A549 (cell line): Measurements from ENCODE around the gene ROPN1L.
A peak's percentile ranks its signal among the peaks of the same experiment; 100 is the strongest.

ENCODE experiments used
- CTCF ChIP-seq: fragments of >200 bp; sonication (Bioruptor Twin); formaldehyde crosslinking; IDR thresholded peaks from 3 replicates; pipeline ENCODE4 v1.5.1; 2016
- E2F6 ChIP-seq: IDR thresholded peaks from 2 replicates; pipeline ENCODE4 v1.6.1; 2012; ENCODE audit warnings: low read depth, borderline replicate concordance
- ELK1 ChIP-seq: fragments of 150-350 bp; IDR thresholded peaks from 2 replicates; pipeline ENCODE4 v1.6.1; 2014; ENCODE audit warnings: low read depth, mild to moderate bottlenecking, low read length
- MAX ChIP-seq: IDR thresholded peaks from 2 replicates; pipeline ENCODE4 v1.6.1; 2012
- NFE2L2 ChIP-seq: fragments of 150-350 bp; conservative IDR thresholded peaks from 2 replicates; pipeline ENCODE4 v1.6.1; 2014; ENCODE audit warnings: low read length
- POLR2A ChIP-seq: IDR thresholded peaks from 2 replicates; pipeline ENCODE4 v1.6.1; 2012; ENCODE audit warnings: mild to moderate bottlenecking, low read length
- POLR2AphosphoS2 ChIP-seq: conservative IDR thresholded peaks from 2 replicates; pipeline ENCODE4 v1.6.1; 2012; ENCODE audit warnings: low read length, improper control_type of control experiment, inconsistent platforms
- RAD21 ChIP-seq, 2 experiments: fragments of >200 bp in 1 of 2; sonication (Bioruptor Twin) in 1 of 2; formaldehyde crosslinking in 1 of 2; IDR thresholded peaks in 1 of 2; conservative IDR thresholded peaks in 1 of 2; 2 replicates in 1 of 2; 3 replicates in 1 of 2; pipeline ENCODE4 v1.6.1; 2012 to 2018; ENCODE audit warnings: inconsistent platforms in 1 of 2
- RCOR1 ChIP-seq: fragments of 150-350 bp; IDR thresholded peaks from 2 replicates; pipeline ENCODE4 v1.6.1; 2014; ENCODE audit warnings: antibody characterized with exemption, low read length, low read depth
- RFX5 ChIP-seq: fragments of 450-650 bp; IDR thresholded peaks from 2 replicates; pipeline ENCODE4 v1.7.1; 2014; ENCODE audit warnings: antibody characterized with exemption, mild to moderate bottlenecking, moderate library complexity

GRCh38 chr5:10479154-10479721, 37.6 kb downstream of the ROPN1L start:
- TF ChIP-seq POLR2A (no peak), NFE2L2 (no peak), CTCF (no peak), ELK1 (no peak), POLR2AphosphoS2 (no peak), MAX (peak; percentile 37; the same call in 1 of the 2 replicates), E2F6 (no peak), RCOR1 (no peak), RAD21 (conservative IDR thresholded peaks at IDR 0.05 in 1 of 2, IDR thresholded peaks at IDR 0.05 in 1 of 2) (0 out of 5 replicates have a peak, but pooled peaks of 1 of the 2 experiments have one; percentile 20), RFX5 (no peak)
